K562 (cell line): ENCODE data around the gene DTNBP1. TPM values are rescaled to one million over a fixed set of nuclear protein-coding genes. Genes with fewer than 3 reads are reported as not detected.

Experiments used
- ARID2 ChIP-seq: fragments of 450-650 bp; IDR thresholded peaks from 2 replicates; pipeline ENCODE4 v1.6.1; 2017; ENCODE audit warnings: antibody characterized with exemption, mild to moderate bottlenecking
- BHLHE40 ChIP-seq: IDR thresholded peaks from 2 replicates; pipeline ENCODE4 v1.6.1; 2011; ENCODE audit warnings: low read length, improper control_type of control experiment
- CHCHD3 ChIP-seq: fragments of 250-450 bp; sonication (Bioruptor Pico); IDR thresholded peaks from 2 replicates; pipeline ENCODE4 v2.1.2; 2022; ENCODE audit warnings: mild to moderate bottlenecking
- CHD2 ChIP-seq: IDR thresholded peaks from 2 replicates; pipeline ENCODE4 v1.6.1; 2011; ENCODE audit warnings: low read depth, low read length
- DMBX1 ChIP-seq: fragments of 250-450 bp; sonication (Bioruptor Pico); IDR thresholded peaks from 2 replicates; pipeline ENCODE4 v1.8.0; 2022; ENCODE audit warnings: inconsistent platforms, mild to moderate bottlenecking, moderate library complexity, borderline replicate concordance
- ELF4 ChIP-seq: fragments of 450-650 bp; formaldehyde crosslinking; IDR thresholded peaks from 2 replicates; pipeline ENCODE4 v1.4.0; 2022; ENCODE audit warnings: missing genetic modification characterization
- ETV1 ChIP-seq: fragments of 450-650 bp; conservative IDR thresholded peaks from 2 replicates; pipeline ENCODE4 v1.6.1; 2016; ENCODE audit warnings: missing genetic modification characterization, control low read depth, low read depth, missing compliant biosample characterization
- HES1 ChIP-seq: fragments of 450-650 bp; IDR thresholded peaks from 2 replicates; pipeline ENCODE4 v1.6.1; 2016; ENCODE audit warnings: low read depth, mild to moderate bottlenecking, moderate library complexity
- HNRNPH1 ChIP-seq: fragments of 200-400 bp; formaldehyde crosslinking; optimal IDR thresholded peaks from 2 replicates; pipeline ENCODE3; 2017; ENCODE audit warnings: low read depth, mild to moderate bottlenecking, low read length, moderate library complexity
- LEF1 ChIP-seq: fragments of 450-650 bp; IDR thresholded peaks from 2 replicates; pipeline ENCODE4 v1.6.1; 2016; ENCODE audit warnings: mild to moderate bottlenecking
- MYBL2 ChIP-seq, 2 experiments: fragments of 450-650 bp in 1 of 2; sonication (generic) in 1 of 2; formaldehyde crosslinking in 1 of 2; IDR thresholded peaks; 2 replicates each; pipeline versions ENCODE4 v1.6.1 to v1.8.1; 2017 to 2022; ENCODE audit warnings: borderline replicate concordance in 1 of 2, inconsistent platforms in 1 of 2, low read depth in 1 of 2, mild to moderate bottlenecking in 1 of 2, missing genetic modification reagents in 1 of 2, moderate library complexity in 1 of 2
- NFE2L1 ChIP-seq: fragments of 450-650 bp; IDR thresholded peaks from 2 replicates; pipeline ENCODE4 v1.6.1; 2016; ENCODE audit warnings: missing genetic modification characterization, low read depth, mild to moderate bottlenecking, missing compliant biosample characterization, moderate library complexity, borderline replicate concordance
- NR2C1 ChIP-seq, 2 experiments: fragments of 450-650 bp; IDR thresholded peaks; 2 replicates each; pipeline ENCODE4 v1.6.1; 2017; ENCODE audit warnings: mild to moderate bottlenecking in 2 of 2, antibody characterized with exemption in 1 of 2, inconsistent platforms in 1 of 2, missing compliant biosample characterization in 1 of 2, missing genetic modification characterization in 1 of 2
- PTRF ChIP-seq: fragments of 450-650 bp; IDR thresholded peaks from 2 replicates; pipeline ENCODE4 v1.6.1; 2016; ENCODE audit warnings: mild to moderate bottlenecking, missing genetic modification characterization, missing compliant biosample characterization
- TAF7 ChIP-seq: fragments of 450-650 bp; IDR thresholded peaks from 2 replicates; pipeline ENCODE4 v1.6.1; 2016; ENCODE audit warnings: missing genetic modification characterization, missing compliant biosample characterization
- TEAD2 ChIP-seq: fragments of 450-650 bp; IDR thresholded peaks from 2 replicates; pipeline ENCODE4 v1.6.1; 2016; ENCODE audit warnings: missing genetic modification characterization, control low read depth, missing compliant biosample characterization
- ZNF280A ChIP-seq: fragments of 450-650 bp; IDR thresholded peaks from 2 replicates; pipeline ENCODE4 v1.6.1; 2018; ENCODE audit warnings: mild to moderate bottlenecking, low read depth; ENCODE audit not compliant: partially characterized antibody
- polyA plus RNA-seq, 8 experiments: library from polyadenylated mRNA; depleted of rRNA in 4 of 8; stranded (reverse) in 5 of 8; unstranded in 3 of 8; fragments of >200 nt; fragmentation: Nextera tagmentation in 2 of 8; fragmentation: Illumina TruSeq in 1 of 8; extraction: Ambion mirVana in 2 of 8; extraction: Trizol in 1 of 8; gene quantifications; 2 replicates each; pipeline versions ENCODE4 v1.2.1 to v1.2.3, GENCODE V29; 2011 to 2014; ENCODE audit warnings: inconsistent platforms in 1 of 8, missing spikeins in 1 of 8
- total RNA-seq, 7 experiments: library from RNA; depleted of rRNA in 6 of 7; stranded (reverse); fragments of >200 nt in 6 of 7; fragmentation: Illumina TruSeq in 2 of 7; extraction: Trizol in 2 of 7; gene quantifications; 2 replicates each; pipeline versions ENCODE4 v1.2.1 to v1.2.3, GENCODE V29; 2011 to 2021; ENCODE audit warnings: low replicate concordance in 1 of 7
- TF ChIP-seq, protein P1 (sequence below): sonication (generic); IDR thresholded peaks from 2 replicates; pipeline ENCODE4 v1.6.1; 2016
- TF ChIP-seq, protein P2 (sequence below): fragments of 250-450 bp; sonication (Bioruptor Pico); IDR thresholded peaks from 2 replicates; pipeline ENCODE4 v1.8.0; 2022; ENCODE audit warnings: inconsistent platforms
- TF ChIP-seq, protein P3 (sequence below): IDR thresholded peaks from 2 replicates; pipeline ENCODE4 v1.6.1; 2016; ENCODE audit warnings: missing genetic modification characterization, missing compliant biosample characterization

DTNBP1 gene
- total and polyA plus RNA-seq, 9 of the 15 experiments (the other 6 are each of a cell fraction or from before 2014, with no cell fraction given): 16.7 to 54.5 (median 21.4) TPM

GRCh38 chr6:15561447-15562199 lies 101.2 kb downstream of the DTNBP1 start (continued):
- TF ChIP-seq, protein P1, sequence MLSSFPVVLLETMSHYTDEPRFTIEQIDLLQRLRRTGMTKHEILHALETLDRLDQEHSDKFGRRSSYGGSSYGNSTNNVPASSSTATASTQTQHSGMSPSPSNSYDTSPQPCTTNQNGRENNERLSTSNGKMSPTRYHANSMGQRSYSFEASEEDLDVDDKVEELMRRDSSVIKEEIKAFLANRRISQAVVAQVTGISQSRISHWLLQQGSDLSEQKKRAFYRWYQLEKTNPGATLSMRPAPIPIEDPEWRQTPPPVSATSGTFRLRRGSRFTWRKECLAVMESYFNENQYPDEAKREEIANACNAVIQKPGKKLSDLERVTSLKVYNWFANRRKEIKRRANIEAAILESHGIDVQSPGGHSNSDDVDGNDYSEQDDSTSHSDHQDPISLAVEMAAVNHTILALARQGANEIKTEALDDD: no peak
- TF ChIP-seq NR2C1 (IDR thresholded peaks at IDR 0.05) (no peak), NR2C1 (tag; IDR thresholded peaks at IDR 0.05) (peak; percentile 81), CHD2 (no peak), TAF7 (tag) (no peak), ARID2 (no peak), ELF4 (no peak), CHCHD3 (no peak), ETV1 (tag) (no peak), NFE2L1 (tag) (no peak), HNRNPH1 (no peak), HES1 (no peak), DMBX1 (CRISPR knock-in tag) (peak; percentile 96), LEF1 (no peak), BHLHE40 (no peak), PTRF (peak; percentile 87), ZNF280A (no peak), TEAD2 (tag) (peak; percentile 25; the same call in 1 of the 2 replicates), MYBL2 (IDR thresholded peaks at IDR 0.05; ENCODE audit: low read depth) (no peak), MYBL2 (CRISPR knock-in tag; IDR thresholded peaks at IDR 0.05; ENCODE audit: borderline replicate concordance) (no peak)
- TF ChIP-seq, protein P2, sequence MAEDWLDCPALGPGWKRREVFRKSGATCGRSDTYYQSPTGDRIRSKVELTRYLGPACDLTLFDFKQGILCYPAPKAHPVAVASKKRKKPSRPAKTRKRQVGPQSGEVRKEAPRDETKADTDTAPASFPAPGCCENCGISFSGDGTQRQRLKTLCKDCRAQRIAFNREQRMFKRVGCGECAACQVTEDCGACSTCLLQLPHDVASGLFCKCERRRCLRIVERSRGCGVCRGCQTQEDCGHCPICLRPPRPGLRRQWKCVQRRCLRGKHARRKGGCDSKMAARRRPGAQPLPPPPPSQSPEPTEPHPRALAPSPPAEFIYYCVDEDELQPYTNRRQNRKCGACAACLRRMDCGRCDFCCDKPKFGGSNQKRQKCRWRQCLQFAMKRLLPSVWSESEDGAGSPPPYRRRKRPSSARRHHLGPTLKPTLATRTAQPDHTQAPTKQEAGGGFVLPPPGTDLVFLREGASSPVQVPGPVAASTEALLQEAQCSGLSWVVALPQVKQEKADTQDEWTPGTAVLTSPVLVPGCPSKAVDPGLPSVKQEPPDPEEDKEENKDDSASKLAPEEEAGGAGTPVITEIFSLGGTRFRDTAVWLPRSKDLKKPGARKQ (CRISPR knock-in tag): peak; percentile 83; the same call in 1 of the 2 replicates
- TF ChIP-seq, protein P3, sequence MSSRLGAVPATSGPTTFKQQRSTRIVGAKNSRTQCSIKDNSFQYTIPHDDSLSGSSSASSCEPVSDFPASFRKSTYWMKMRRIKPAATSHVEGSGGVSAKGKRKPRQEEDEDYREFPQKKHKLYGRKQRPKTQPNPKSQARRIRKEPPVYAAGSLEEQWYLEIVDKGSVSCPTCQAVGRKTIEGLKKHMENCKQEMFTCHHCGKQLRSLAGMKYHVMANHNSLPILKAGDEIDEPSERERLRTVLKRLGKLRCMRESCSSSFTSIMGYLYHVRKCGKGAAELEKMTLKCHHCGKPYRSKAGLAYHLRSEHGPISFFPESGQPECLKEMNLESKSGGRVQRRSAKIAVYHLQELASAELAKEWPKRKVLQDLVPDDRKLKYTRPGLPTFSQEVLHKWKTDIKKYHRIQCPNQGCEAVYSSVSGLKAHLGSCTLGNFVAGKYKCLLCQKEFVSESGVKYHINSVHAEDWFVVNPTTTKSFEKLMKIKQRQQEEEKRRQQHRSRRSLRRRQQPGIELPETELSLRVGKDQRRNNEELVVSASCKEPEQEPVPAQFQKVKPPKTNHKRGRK (tag): no peak
